Esophagus squamous epithelium (tissue), 5 donors: Measurements from ENCODE around the gene TAF13. TPM values are rescaled to one million over a fixed set of nuclear protein-coding genes. Genes with fewer than 3 reads are reported as not detected.

Source experiments
- DNase-seq: peaks from one replicate; lab custom pipeline; 2025; lab: John Stamatoyannopoulos, UW
- H3K27ac ChIP-seq, 4 donors: fragments of 200-600 bp; sonication (generic); one replicate each; pipeline ENCODE4 v1.5.1; 2016 to 2019; ENCODE audit warnings: mild to moderate bottlenecking in 1 of 4
- H3K27me3 ChIP-seq, 4 donors: fragments of 200-600 bp; sonication (generic); 1 replicate in 3 of 4; 2 replicates in 1 of 4; pipeline versions ENCODE4 v1.5.1 to v1.6.0; 2017 to 2021; ENCODE audit warnings: antibody characterized with exemption in 1 of 4
- H3K36me3 ChIP-seq, 3 donors: fragments of 200-600 bp; sonication (generic); one replicate each; pipeline ENCODE4 v1.5.1; 2016 to 2019
- H3K4me1 ChIP-seq, 3 donors: fragments of 200-600 bp; sonication (generic); one replicate each; pipeline ENCODE4 v1.5.1; 2017 to 2019
- H3K4me3 ChIP-seq, 4 donors: fragments of 200-600 bp; sonication (generic); 1 replicate in 3 of 4; 2 replicates in 1 of 4; pipeline ENCODE4 v1.5.1; 2016 to 2019; ENCODE audit warnings: mild to moderate bottlenecking in 2 of 4, moderate library complexity in 1 of 4
- H3K9me3 ChIP-seq, 3 donors: fragments of 200-600 bp; sonication (generic); one replicate each; pipeline ENCODE4 v1.5.1; 2016 to 2019
- CTCF ChIP-seq, 6 experiments: fragments of 450-650 bp in 4 of 6; fragments of 200-600 bp in 2 of 6; sonication (generic) in 2 of 6; IDR thresholded peaks; one replicate each; pipeline ENCODE4 v1.5.1; 2016 to 2019; ENCODE audit warnings: antibody characterized with exemption in 6 of 6, mild to moderate bottlenecking in 4 of 6, moderate library complexity in 4 of 6
- POLR2A ChIP-seq, 4 donors: fragments of 450-650 bp; IDR thresholded peaks; one replicate each; pipeline ENCODE4 v1.6.1; 2017; ENCODE audit warnings: antibody characterized with exemption in 4 of 4, mild to moderate bottlenecking in 4 of 4, moderate library complexity in 3 of 4
- WGBS, 2 donors: methylation state at CpG; one replicate each; pipeline ENCODE4 v1.1.5; 2018; 5-methylcytosine and 5-hydroxymethylcytosine counted together
- intact Hi-C: fragments of 100-400 bp; cut with DNase I; formaldehyde crosslinking; loops from one replicate; pipeline ENCODE4 v1.15.0; 2022
- total RNA-seq, 4 donors: library from RNA; depleted of rRNA; stranded (reverse); fragments of >200 nt; gene quantifications; one replicate each; pipeline ENCODE4 v1.1.0, GENCODE V29; 2016
- donor health status: DM: yes; HTN: yes; CAD: no.

The TAF13 gene
- total RNA-seq, 4 donors from 2014 or later, result 35.3 to 71.2 (median 43.4) TPM

GRCh38 chr1:109089242-109090015 lies 13.6 kb upstream of the TAF13 start:
- H3K4me1 ChIP-seq, result peaks cover 14 to 46% (median 18%) of the 10 kb centered on the region in 3 donors
- H3K27me3 ChIP-seq, result no peaks in the 10 kb centered on the region
- peak overlapping the region; percentile 95 to 99 (median 96) for H3K27ac ChIP-seq
- intact Hi-C loops, result loop anchor here (10.0 kb wide), 1 partner anchor 45 kb away; the partner anchor contains the start of gene WDR47
- H3K36me3 ChIP-seq, result peaks cover 1 to 17% (median 1%) of the 10 kb centered on the region in 3 donors
- no peaks in the 10 kb centered on the region for H3K9me3 ChIP-seq
- TF ChIP-seq POLR2A (IDR thresholded peaks at IDR 0.05), result no peak
- peak in 5 of 6 experiments; percentile 41 to 67 (median 53) for TF ChIP-seq CTCF (IDR thresholded peaks at IDR 0.05)
- H3K4me3 ChIP-seq, result peak overlapping the region; percentile 62 to 81 (median 71)
- no peak for DNase-seq
- 76 to 80% methylated on average over 30 to 31 of the region's 31 CpGs for WGBS, 2 donors

DNA sequence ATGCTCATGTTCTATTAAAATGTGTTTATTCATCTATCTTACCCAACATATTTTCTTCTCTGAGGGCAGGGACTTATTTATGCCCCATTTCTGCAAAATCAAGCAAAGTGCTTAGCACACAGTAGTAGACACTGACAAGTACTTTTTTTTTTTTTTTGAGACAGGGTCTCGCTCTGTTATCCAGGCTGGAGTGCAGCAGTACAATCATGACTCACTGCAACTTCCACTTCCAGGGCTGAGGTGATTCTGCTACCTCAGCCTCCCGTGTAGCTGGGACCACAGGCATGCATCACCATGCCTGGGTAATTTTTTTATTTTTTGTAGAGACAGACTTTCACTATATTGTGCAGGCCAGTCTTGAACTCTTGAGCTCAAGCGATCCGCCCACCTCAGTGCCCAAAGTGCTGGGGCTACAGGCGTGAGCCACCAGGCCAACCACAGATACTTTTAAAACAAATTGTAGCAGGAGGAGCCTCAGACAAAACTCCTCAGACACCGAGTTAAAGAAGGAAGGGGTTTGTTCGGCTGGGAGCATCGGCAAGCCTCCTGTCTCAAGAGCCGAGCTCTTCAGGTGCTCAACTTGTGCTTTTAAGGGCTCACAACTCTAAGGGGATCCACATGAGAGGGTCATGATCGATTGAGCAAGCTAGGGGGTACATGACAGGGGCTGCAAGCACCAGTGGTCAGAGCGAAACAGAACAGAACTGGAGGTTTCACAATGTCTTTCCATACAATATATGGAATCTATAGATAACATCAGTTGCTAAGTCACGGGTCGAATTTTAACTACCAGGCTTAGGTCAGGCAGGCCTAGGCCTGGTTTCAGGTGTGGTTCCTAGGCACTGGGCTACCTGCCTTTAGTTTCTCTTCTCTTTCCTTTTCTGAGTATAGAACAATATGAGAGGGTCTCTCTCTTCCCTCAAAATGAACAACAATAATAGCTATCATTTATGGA lies 9.0 kb upstream of the TAF13 start:
- TF ChIP-seq CTCF (IDR thresholded peaks at IDR 0.05), result no peak
- no peak for TF ChIP-seq POLR2A (IDR thresholded peaks at IDR 0.05)
- Histone ChIP-seq H3K27me3 (no peaks in the 10 kb centered on the region), H3K4me1 (peaks cover under 1 to 10% (median 3%) of the 10 kb centered on the region in 3 donors), H3K27ac (no peak overlapping the region), H3K9me3 (no peaks in the 10 kb centered on the region), H3K4me3 (no peak overlapping the region), H3K36me3 (no peaks in the 10 kb centered on the region)
- DNase-seq, result no peak
- 77% methylated on average over 11 to 12 of the region's 13 CpGs for WGBS, 2 donors
- intact Hi-C loops, result no loop called here

DNA sequence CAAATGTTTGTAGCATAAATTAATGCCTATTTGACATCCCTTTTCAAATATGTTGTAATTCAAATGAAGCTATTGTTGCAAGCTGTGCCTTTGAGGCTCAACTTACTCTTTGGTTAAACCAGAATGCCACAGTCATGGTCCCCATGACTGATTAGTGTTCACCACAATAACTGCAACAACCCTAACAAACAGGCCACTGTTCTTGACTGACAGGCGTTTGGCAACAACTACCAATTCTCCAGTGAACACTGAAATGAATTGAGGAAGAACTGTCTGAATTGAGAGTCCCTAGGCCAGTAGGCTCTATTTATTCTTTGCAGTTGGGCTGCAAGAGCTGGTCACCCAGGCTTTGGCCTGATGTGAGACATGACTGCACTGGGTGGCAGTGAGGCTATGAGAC lies 8.1 kb upstream of the TAF13 start:
- intact Hi-C loops, result no loop called here
- no peaks in the 10 kb centered on the region for H3K9me3 ChIP-seq
- TF ChIP-seq POLR2A (IDR thresholded peaks at IDR 0.05), result no peak
- no peak for TF ChIP-seq CTCF (IDR thresholded peaks at IDR 0.05)
- no peaks in the 10 kb centered on the region for H3K27me3 ChIP-seq
- peaks cover 0 to 1% (median 0%) of the 10 kb centered on the region in 3 donors for H3K4me1 ChIP-seq
- DNase-seq, result no peak
- no peaks in the 10 kb centered on the region for H3K36me3 ChIP-seq
- no peak overlapping the region for H3K4me3 ChIP-seq
- no peak overlapping the region for H3K27ac ChIP-seq
- 64 to 70% methylated on average over 1 of the region's 1 CpG for WGBS, 2 donors

- H3K27me3 ChIP-seq, result no peaks in the 10 kb centered on the region
- WGBS, 2 donors, result 82 to 89% methylated on average over 3 of the region's 3 CpGs
- H3K4me3 ChIP-seq, result no peak overlapping the region
- no peaks in the 10 kb centered on the region for H3K36me3 ChIP-seq
- no peak overlapping the region for H3K27ac ChIP-seq
- no peak for DNase-seq
- H3K9me3 ChIP-seq, result no peaks in the 10 kb centered on the region
- intact Hi-C loops, result no loop called here
- TF ChIP-seq POLR2A (IDR thresholded peaks at IDR 0.05) (no peak), CTCF (IDR thresholded peaks at IDR 0.05) (no peak)
- H3K4me1 ChIP-seq, result no peaks in the 10 kb centered on the region
These were observed 7.7 kb upstream of the TAF13 start for GRCh38 chr1:109083501-109083900.
